NCI-H1092 treated with DMSO at 0.1 percent for 48 hours (cell line): ENCODE data around the gene MRPL18.

Experiments
- DNase-seq: peaks from one replicate; lab custom pipeline; 2025; lab: John Stamatoyannopoulos, UW

Gene MRPL18

DNA sequence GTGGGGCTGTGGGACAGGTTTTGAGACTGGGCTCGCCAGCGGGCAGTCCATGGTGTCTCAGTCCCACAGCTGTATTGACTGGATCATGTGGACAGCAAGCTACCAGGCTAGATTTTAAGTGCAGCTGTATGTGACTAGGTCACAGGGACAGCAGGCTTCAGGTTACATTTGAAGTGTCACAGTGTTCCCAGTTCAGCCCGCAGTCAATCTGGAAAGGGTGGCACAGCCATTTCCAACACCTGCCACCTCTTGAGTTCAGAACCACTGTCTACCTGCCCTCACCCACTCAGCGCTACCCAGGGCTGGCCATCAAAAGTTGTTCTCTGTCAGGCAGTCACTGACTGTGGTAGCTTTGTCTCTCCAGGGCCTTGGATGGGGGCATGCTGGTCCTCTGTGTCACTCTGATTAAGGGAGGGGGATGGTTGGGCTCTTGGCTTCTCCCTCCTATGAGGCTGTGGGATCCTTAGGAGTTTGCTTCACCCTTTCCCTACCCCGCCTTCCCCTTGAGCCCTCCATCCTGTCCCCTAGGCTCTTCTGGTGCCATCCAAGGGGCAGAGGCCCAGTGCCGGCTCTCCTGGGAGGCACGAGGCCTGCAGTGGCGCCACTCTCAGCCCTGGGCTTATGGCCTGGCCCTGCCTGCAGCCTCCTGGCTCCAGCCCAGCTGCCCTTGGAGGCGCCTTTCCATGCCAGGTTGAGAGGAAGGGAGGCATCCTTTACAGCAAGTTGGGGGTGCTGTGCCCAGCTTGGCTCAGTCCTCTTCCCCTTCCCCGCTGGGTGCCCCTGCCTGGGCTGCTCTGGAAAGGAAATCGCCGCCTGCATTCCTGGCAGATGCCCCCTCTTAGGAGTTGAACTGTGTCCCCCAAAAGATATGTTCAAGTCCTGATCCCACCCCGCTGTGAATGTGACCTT lies 54.7 kb downstream of the MRPL18 start:
- DNase-seq, result peak; percentile 64
